Natural killer cell (primary cell): ENCODE measurements around the gene MOCOS. TPM values are rescaled to one million over a fixed set of nuclear protein-coding genes. Genes with fewer than 3 reads are reported as not detected.

Source experiments
- ATAC-seq, 3 donors: fragments of 150-1000 bp in 2 of 3; fragments of 200-7000 bp in 1 of 3; cut with Tn5 transposase; 1 replicate in 1 of 3; 2 replicates in 2 of 3; pipeline ENCODE4 v1.10.0; 2021; ENCODE audit warnings: mild to moderate bottlenecking in 2 of 3, moderate library complexity in 2 of 3
- DNase-seq, 2 donors: peaks; one replicate each; pipeline versions ENCODE4 v3.0.0 to v3.0.0-alpha.2; 2013 to 2021; ENCODE audit warnings: mixed read lengths in 1 of 2
- H3K27ac ChIP-seq: one replicate; pipeline ENCODE4 v1.5.1; 2013; ENCODE audit warnings: mild to moderate bottlenecking, low read length
- H3K27me3 ChIP-seq: one replicate; pipeline ENCODE4 v1.6.1; 2013; ENCODE audit warnings: low read length; ENCODE audit not compliant: control insufficient read depth, insufficient read depth
- H3K36me3 ChIP-seq: one replicate; pipeline ENCODE4 v1.6.1; 2013; ENCODE audit warnings: low read length; ENCODE audit not compliant: control insufficient read depth, insufficient read depth
- H3K4me1 ChIP-seq: one replicate; pipeline ENCODE4 v1.6.1; 2013; ENCODE audit warnings: low read length; ENCODE audit not compliant: control insufficient read depth, insufficient read depth
- H3K4me3 ChIP-seq: one replicate; pipeline ENCODE4 v1.5.1; 2013; ENCODE audit warnings: low read length
- H3K9me3 ChIP-seq: one replicate; pipeline ENCODE4 v1.6.1; 2013; ENCODE audit warnings: low read length; ENCODE audit not compliant: control insufficient read depth, insufficient read depth
- H3K27ac Mint-ChIP-seq, 2 donors: one replicate each; pipeline ENCODE4 v1.8.0; 2022; ENCODE audit warnings: mild to moderate bottlenecking in 2 of 2, mixed read lengths in 2 of 2, moderate library complexity in 1 of 2
- H3K27me3 Mint-ChIP-seq, 2 donors: one replicate each; pipeline ENCODE4 v1.8.0; 2022; ENCODE audit warnings: low read depth in 2 of 2, mixed read lengths in 2 of 2
- H3K36me3 Mint-ChIP-seq: one replicate; pipeline ENCODE4 v1.8.0; 2022; ENCODE audit warnings: mixed read lengths
- H3K4me1 Mint-ChIP-seq, 2 donors: one replicate each; pipeline ENCODE4 v1.8.0; 2022; ENCODE audit warnings: mixed read lengths in 2 of 2
- H3K4me3 Mint-ChIP-seq: one replicate; pipeline ENCODE4 v1.8.0; 2022; ENCODE audit warnings: mild to moderate bottlenecking, moderate library complexity, mixed read lengths
- H3K9me3 Mint-ChIP-seq, 2 donors: one replicate each; pipeline ENCODE4 v1.8.0; 2022; ENCODE audit warnings: mixed read lengths in 2 of 2
- CTCF ChIP-seq: fragments of 200-600 bp; IDR thresholded peaks from one replicate; pipeline ENCODE4 v1.8.0; 2022; ENCODE audit warnings: antibody characterized with exemption
- WGBS: methylation state at CpG from one replicate; pipeline ENCODE4 v1.1.7; 2013; ENCODE audit warnings: missing lambda C conversion rate; ENCODE audit not compliant: insufficient coverage; 5-methylcytosine and 5-hydroxymethylcytosine counted together
- intact Hi-C: fragments of 100-400 bp; cut with micrococcal nuclease; formaldehyde crosslinking; loops from one replicate; pipeline ENCODE4 v1.14.2; 2022
- total RNA-seq, 4 donors: library from RNA; stranded (reverse); fragments of 120-200 nt in 1 of 4; gene quantifications; one replicate each; pipeline versions ENCODE4 v1.2.3 to v1.2.4, GENCODE V29; 2013 to 2022

Gene MOCOS
- total RNA-seq, 3 donors from 2014 or later (not counting 1 experiment from before 2014, with no cell fraction given) = 0.10 to 0.24 (median 0.16) TPM

- TF ChIP-seq CTCF = no peak
- WGBS = 90% methylated on average over 7 of the region's 7 CpGs
- no peaks in the 10 kb centered on the region for H3K4me1 Mint-ChIP-seq
Measured at GRCh38 chr18:36256094-36256493, 68.8 kb downstream of the MOCOS start.

GRCh38 chr18:36262971-36263370, 75.7 kb downstream of the MOCOS start:
- Mint-ChIP-seq H3K9me3 (no peaks in the 10 kb centered on the region), H3K36me3 (no peaks in the 10 kb centered on the region), H3K4me3 (no peak overlapping the region), H3K4me1 (peaks cover 0 to 2% of the 10 kb centered on the region in 2 donors), H3K27ac (no peak overlapping the region), H3K27me3 (peaks cover 14 to 25% of the 10 kb centered on the region in 2 donors)
- Histone ChIP-seq H3K36me3 (no peaks in the 10 kb centered on the region), H3K27me3 (no peaks in the 10 kb centered on the region), H3K9me3 (no peaks in the 10 kb centered on the region), H3K4me1 (no peaks in the 10 kb centered on the region), H3K4me3 (no peak overlapping the region), H3K27ac (no peak overlapping the region)
- DNase-seq (no peak), ATAC-seq (no peak)
- 100% methylated on average over 1 of the region's 1 CpG for WGBS
- TF ChIP-seq CTCF = no peak
- intact Hi-C loops = no loop called here

More at GRCh38 chr18:36256094-36256493, 68.8 kb downstream of the MOCOS start:
- intact Hi-C loops = no loop called here
- no peaks in the 10 kb centered on the region for H3K36me3 Mint-ChIP-seq
- H3K4me3 ChIP-seq = no peak overlapping the region
- no peaks in the 10 kb centered on the region for H3K27me3 ChIP-seq
- no peaks in the 10 kb centered on the region for H3K9me3 ChIP-seq
- DNase-seq (no peak), ATAC-seq (no peak)
- no peak overlapping the region for H3K27ac ChIP-seq
- H3K9me3 Mint-ChIP-seq = no peaks in the 10 kb centered on the region
- H3K4me3 Mint-ChIP-seq = no peak overlapping the region
- no peak overlapping the region for H3K27ac Mint-ChIP-seq
- no peaks in the 10 kb centered on the region for H3K36me3 ChIP-seq
- peaks cover 0 to 7% of the 10 kb centered on the region in 2 donors for H3K27me3 Mint-ChIP-seq
- H3K4me1 ChIP-seq = no peaks in the 10 kb centered on the region

- H3K27me3 Mint-ChIP-seq = peaks cover 12 to 25% of the 10 kb centered on the region in 2 donors
- 94% methylated on average over 8 of the region's 8 CpGs for WGBS
- H3K9me3 Mint-ChIP-seq = no peaks in the 10 kb centered on the region
- Histone ChIP-seq H3K4me3 (no peak overlapping the region), H3K27me3 (no peaks in the 10 kb centered on the region), H3K27ac (no peak overlapping the region), H3K36me3 (no peaks in the 10 kb centered on the region), H3K4me1 (no peaks in the 10 kb centered on the region), H3K9me3 (no peaks in the 10 kb centered on the region)
- TF ChIP-seq CTCF = no peak
- ATAC-seq (no peak), DNase-seq (no peak)
- no peak overlapping the region for H3K27ac Mint-ChIP-seq
- peaks cover 0 to 5% of the 10 kb centered on the region in 2 donors for H3K4me1 Mint-ChIP-seq
- no peak overlapping the region for H3K4me3 Mint-ChIP-seq
- intact Hi-C loops = no loop called here
- no peaks in the 10 kb centered on the region for H3K36me3 Mint-ChIP-seq
Measured at GRCh38 chr18:36264283-36264682, 77.0 kb downstream of the MOCOS start.

- H3K4me1 Mint-ChIP-seq = peaks cover 0 to 5% of the 10 kb centered on the region in 2 donors
- no peaks in the 10 kb centered on the region for H3K9me3 Mint-ChIP-seq
- Histone ChIP-seq H3K4me3 (no peak overlapping the region), H3K27ac (no peak overlapping the region), H3K9me3 (no peaks in the 10 kb centered on the region), H3K4me1 (no peaks in the 10 kb centered on the region), H3K27me3 (no peaks in the 10 kb centered on the region), H3K36me3 (no peaks in the 10 kb centered on the region)
- ATAC-seq (no peak), DNase-seq (no peak)
- no peak overlapping the region for H3K4me3 Mint-ChIP-seq
- 65% methylated on average over 5 of the region's 5 CpGs for WGBS
- no peak for TF ChIP-seq CTCF
- peaks cover 12 to 25% of the 10 kb centered on the region in 2 donors for H3K27me3 Mint-ChIP-seq
- no peak overlapping the region for H3K27ac Mint-ChIP-seq
- intact Hi-C loops = no loop called here
- no peaks in the 10 kb centered on the region for H3K36me3 Mint-ChIP-seq
Measured at GRCh38 chr18:36265015-36265414, 77.7 kb downstream of the MOCOS start.
